Islet of Langerhans (tissue), 1 donor: ENCODE data around the gene RCAN2.
"Not testable (repeated sequence)": the region's sequence is repeated elsewhere in the genome, so short reads cannot be mapped to it uniquely, and the experiment has no call there.

Source experiments
- FAIRE-seq: peaks from one replicate; lab custom pipeline; 2011; peaks lifted over from hg19 to GRCh38; lab: Jason Lieb, UNC

RCAN2 gene

DNA sequence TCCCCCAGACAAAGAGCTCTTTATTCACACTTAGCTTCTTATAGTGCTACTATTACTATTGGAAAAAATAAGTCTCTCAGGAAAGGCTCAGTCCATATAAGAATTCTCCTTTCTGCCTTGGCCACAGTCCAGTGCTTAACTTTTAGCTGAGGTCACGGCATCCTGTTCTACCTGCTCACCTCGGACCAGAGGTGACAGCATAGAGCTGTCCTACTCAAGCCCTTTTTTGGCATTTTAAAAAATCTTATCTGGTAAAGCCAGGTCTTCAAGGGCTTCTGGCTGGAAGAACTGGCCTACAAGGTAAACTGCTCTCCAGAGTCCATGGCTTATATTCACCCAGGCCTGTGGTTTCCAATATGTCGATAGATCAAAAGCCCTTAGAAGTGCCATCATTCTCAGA, 109.7 kb downstream of the RCAN2 start:
- no peak for FAIRE-seq

DNA sequence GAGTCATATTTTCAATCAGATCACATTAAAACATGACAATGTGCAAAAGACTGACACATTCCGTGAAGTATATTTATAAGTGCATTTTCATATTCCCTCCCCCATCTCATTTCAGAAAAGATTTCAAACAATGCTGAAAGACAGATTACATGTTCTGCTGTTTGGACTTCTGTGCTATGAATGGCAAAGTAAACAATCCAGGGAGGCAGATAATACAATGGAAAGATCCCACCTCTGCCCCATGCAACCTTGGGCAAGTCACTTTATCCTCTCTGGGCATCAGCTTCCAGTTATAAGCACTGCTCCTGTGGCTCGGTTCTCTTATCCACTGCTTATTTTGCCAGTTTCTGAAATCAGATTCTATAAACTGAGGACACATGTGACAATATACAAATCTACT, 110.2 kb downstream of the RCAN2 start:
- FAIRE-seq, result peak; percentile 66

DNA sequence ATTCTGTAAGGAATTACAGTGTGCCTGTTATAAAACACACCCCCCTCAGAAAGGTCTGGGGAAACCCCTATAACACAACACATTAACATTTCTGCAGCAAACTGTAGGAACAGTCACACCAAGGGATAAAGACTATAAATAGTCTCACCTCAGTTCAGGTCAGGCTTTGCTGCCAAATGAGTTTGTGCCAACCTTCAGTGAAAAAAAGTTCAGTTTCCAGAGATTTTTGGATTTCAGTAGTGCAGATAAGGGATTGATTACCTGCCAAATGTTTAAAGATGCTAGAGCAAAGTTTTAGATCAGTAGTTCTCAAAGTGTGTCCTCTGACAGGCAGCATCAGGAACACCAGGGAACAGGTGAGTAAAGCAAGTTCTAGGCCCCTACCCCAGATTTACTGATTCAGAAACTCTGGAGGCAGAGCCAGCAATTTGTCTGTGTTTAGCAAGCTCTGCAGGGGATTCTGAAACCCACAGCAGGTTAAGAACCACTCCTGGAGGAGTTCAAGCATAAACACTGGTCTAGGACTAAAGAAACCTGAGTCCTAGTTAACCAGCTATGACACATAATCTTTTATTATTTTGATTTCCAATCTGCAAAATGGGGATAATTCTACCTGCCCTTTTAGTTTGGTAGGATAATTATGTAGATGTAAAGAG, 111.0 kb downstream of the RCAN2 start:
- FAIRE-seq, result peak; percentile 81

DNA sequence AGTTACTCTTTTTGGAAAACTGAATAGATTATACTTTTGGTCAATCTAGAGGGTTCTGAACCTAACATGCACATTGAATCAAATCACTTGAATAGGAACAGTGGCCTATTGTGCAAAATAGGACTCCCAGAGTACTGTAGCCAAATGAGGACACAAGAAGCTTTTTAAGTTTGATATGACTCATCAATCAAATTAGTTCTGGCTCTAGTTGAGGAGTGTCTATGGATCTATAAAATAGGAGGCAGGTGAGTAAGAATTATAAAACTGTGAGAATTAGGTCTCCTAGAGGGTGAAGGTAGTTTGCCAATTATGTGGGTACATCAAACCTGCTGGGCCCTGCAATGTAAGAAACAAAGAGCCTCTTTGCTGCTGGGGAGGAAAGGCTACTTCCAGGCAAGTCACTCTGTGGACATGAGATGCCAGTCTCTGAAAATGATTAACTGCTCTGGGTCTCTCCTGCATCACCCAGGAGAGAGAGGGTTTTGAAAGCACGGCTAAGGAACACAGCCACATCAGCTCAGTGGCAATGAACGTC, 112.3 kb downstream of the RCAN2 start:
- FAIRE-seq, result peak; percentile 89

DNA sequence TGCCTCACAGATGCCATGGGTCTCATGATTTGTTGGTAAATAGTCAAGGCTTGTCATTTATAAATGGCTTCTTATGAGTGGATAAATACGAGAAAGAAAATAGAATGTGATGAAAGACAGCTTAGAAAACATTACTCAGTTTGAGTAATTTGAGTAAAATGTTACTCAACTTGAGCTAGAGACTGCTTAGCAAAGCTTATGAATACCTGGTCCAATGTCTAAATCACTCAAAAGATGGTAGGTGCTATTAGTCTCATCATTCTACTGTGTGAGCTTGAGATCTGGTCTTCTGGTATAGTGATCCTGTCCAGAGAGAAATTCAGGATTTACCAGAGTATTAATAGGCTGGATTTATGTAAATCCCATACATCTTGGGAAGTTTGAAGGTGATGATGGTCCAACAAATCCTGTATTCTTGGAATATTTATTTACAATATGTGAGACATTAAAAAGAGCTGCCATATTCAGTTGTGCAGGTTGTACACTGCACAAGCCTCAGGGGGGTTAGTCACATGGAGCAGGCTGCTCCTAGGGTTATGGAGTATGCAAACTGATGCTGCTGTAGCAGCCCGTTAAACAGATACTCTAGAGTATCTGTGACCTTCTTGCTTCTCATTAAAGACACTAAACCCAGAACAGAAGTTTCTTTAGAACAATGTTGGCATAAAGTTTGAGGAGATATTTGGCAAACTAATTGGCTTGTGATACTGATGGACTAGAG, 112.9 kb downstream of the RCAN2 start:
- FAIRE-seq, result no peak

DNA sequence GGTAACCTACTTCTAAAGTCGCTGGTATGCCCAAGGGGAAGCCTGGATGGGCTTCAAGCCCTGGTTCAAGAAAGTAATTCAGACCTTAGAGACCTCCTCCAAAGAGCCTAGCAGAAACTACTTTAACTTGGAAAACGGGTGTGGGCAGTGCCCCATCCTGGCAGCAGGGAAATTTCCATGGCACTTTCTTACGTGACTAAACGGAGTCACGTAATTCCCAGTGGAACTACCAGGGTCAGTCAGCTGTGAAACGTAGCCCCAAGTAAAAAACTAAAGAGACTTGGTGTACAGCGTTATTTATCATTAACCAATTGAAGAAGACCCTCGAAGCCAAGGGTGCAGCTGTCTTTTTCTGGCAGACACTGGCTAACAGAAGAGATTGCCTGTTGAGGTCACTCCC, 114.0 kb downstream of the RCAN2 start:
- FAIRE-seq, result no peak

DNA sequence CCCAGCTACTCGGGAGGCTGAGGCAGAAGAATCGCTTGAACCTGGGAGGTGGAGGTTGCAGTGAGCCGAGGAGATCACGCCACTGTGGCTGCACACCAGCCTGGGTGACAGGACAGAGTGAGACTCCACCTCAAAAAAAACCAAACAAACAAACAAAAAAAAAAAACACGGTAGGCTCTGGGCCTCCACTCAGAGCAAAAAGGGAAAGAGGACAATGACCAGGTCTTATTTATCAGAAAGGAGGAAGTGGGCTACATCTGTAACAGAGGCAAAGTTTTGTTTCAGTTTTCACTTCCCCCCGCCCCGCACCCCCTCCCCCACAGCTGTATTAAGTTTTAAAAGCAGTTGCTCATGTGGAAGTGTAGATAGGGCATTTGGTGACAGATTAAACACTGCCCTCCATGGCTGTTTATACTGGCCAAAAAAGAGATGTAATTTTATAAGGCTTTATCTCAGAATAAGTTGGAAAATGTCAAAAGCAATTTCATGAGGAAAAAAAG, 114.6 kb downstream of the RCAN2 start:
- no peak for FAIRE-seq

DNA sequence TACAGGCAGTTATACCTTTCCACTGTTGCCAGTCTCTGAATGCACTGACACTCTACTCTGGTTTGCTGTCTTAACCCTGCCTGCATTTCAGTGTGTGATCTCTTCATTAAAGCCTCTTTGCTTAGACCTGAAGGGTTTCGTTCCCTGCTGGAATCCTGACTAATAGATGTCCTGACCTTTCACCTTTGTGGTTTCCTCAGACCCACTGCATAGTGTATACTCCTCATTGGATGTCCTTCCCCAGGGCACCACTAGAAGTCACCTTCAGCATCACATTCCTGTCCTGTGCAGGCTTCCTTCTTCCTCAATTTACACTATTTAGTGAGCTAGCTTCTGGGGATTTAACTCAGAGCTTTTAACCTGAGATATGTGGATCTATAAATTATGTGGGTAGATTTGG, 120.6 kb downstream of the RCAN2 start:
- no peak for FAIRE-seq

DNA sequence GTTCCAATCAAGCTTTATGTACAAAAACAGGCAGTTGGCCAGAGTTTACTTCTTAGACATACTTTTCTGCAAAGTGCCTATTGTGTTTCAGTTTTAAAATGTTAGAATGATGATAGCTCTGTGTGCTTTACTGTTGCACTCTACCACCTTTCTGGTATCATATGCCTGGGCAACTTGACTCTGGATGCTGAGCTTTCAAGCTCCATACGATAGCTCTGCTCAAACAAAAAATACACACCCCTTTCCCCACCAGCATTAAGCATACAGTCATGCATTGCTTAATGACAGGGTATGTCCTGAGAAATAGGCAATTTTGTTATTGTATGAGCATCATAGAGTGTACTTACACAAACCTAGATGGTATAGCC, 123.1 kb downstream of the RCAN2 start:
- FAIRE-seq, result no peak

DNA sequence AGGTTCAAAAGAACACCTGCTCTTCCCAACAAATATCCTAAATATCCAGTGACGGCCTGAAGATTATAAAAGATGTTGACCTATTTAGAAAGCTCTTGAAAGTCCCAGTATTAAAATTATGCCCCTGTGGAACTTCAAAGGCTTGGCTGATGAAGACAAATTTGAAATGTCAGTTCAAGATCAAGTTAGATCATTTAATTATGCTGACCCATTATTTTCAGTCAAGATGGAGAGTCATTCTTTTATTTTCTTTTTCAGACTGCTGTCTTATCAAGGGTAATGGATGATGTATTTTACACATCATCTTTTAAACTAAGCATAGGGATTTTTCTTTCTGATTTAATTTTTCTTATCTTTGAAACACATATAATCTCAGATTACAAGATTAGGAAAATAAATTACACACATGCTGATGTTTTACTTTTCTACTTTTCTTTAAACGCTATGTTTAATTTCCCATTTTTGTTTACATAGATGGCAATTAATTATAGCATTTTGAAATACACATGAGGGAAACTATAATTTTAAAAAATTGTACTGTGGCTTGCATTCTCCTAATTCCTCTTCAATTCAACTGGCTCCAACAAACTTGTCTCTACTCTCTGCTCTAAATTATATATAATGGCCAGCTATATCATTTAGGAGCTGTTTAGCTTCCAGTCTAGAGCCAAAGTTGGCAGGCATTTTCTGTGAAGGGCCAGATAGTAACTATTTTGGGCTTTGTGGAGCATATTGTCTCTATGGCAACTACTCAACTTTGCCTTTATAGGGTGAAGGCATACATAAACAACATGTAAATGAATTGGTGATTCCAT, 123.7 kb downstream of the RCAN2 start:
- peak; percentile 58 for FAIRE-seq

DNA sequence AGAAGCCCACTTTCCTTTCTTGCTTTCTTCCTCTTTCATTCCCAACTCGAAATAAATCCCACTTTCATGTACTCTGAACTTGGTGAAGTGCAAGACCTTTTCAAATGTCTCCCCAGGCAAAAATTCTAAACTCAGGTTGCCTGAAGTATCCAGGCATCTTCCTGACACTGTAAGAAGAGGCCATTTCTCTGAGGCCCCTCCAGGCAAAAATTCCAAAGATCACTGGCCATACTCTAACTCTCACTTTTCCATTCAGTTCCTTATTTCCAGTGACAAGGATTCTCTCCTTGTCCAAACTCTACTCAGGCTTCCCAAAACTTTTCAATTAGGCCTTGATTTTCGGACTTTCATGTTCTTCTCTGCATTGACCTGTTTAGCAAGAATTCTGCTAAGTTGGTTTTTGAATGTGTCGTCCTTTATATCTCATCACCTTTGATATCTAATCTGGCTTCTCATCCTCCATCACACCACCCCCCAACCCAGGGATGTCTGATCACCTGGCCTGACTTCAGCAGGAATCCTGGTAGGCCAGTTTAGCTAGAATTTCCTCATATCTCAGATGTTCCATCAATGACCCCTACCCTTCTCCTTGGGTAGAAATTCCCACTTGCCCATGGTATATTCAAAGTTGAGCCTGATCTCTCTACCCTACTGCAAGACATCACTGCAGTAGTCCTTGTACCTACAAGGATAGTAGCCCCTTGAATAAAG, 124.9 kb downstream of the RCAN2 start:
- no peak for FAIRE-seq

DNA sequence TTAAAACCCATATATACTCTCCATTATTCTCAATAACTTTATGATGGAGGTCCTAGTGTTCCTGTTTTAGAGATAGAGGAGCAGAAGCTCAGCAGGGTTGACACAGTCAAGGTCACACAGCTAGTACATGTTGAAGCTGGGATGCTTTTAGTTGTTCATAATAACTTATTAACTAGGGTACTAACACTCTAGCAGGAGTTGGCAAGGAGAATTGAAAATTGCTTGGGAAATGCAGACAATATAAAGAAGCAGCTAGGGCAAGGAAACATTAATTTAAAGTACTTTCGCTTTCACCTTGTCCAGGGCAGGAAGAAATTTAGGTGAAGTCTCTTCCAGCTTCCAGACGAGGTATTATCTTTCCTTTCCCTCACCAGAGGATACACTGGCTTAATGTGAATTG, 133.7 kb downstream of the RCAN2 start:
- peak; percentile 88 for FAIRE-seq

DNA sequence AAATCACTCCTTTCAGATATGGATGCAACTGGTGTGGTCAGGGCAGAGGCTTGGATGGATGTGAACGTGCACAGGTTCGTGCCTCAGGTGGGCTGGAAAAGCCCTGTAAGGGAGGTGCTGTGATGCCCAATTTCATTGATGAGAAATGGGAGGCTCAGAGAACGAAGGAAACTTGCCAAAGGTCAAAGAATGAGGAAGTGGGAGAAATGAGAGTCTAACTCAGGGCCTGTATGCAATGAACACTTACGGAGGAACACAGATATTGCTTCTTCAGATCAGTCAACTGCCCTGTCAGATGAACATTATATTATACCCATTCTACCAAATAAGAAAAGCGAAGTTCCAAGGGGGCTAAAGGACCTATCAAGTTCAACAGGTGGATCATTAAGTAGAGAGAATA, 134.7 kb downstream of the RCAN2 start:
- no peak for FAIRE-seq

DNA sequence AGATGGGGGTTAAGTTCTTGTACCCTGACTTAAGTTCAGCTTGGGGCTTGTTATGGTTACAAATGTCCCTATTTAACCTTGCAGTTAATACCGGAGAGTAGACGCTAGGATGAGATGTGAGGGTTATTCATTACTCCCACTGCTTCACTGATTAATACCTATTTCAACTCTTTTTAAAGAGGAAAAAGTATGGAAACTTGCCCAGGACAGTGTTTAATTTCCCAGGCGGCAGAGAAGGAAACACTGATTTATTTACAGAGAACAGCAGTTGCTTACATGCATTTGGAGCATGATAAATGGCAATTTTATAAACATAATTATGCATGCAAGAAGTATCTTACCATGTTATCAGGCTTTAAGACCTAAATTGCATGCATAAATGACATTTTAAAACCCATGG, 137.7 kb downstream of the RCAN2 start:
- FAIRE-seq, result no peak

DNA sequence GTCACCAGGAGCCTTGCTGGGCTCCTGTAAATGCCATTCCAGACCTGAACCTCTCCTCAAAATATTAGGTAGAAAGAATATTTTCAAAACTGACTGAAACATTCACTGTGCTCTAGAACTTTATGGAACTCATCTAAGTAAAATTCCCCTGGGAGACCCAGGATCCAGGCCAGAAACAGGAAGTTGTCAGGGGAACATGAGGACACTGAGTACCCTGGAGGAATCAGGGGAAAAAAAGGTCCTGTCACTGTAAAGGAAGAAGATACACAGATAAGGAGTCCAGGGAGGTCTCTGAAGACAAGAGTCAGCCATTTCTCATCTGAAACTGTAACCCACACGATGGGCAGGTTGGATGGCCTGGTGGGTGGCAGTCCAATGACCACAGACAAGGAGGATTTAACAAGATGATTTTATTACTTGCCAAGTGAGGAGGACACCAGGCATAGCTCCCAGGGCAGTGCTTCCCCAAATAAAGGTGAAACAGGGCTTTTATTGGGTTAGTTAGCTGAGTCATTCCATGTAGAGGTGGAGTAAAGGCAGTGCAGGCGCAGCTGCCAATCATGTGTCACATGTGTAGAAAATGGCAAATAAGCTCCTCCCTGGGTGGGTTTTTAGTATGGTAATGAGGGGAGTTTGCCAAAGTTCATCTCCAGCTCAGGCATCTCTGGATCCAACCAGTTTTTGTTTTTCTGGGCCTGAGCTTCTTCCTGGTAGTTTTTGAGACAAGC, 138.5 kb downstream of the RCAN2 start:
- no peak for FAIRE-seq

DNA sequence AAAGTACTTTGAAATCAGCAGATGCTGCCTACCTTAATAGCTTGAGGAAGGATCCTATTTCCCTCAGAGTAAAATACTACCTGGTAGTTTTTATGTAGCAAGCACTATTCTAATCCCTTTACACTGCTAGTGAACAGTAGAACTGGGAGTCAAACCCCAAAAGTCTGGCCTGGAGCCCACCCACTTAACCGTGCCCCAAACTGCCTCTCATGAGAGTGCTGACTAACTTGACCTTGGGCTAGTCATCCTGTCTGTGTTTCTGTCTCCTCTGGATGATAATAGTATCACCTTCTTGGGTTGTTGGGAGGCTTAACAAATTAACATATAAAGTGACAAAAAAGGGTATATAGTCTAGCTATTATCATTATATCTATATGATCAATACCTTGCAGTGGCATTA, 140.5 kb downstream of the RCAN2 start:
- FAIRE-seq, result no peak

DNA sequence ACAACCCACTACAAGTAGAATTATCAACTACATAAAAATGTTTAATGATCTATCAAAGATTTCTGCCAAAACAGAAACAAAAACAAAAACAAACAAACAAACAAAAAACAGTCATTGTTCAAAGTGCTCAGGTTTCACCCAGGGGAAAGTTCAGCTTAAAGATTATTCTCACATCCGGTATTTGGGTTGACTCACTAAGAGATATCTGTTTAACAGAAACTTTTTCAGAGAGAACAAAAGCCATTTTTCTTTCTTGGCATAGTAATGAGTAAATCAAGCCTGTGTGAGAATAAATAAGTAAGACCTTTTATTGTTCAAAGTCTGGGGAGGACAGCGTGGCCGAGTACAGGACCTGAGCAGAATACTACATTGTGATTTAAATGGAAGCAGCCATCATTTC, 143.6 kb downstream of the RCAN2 start:
- FAIRE-seq, result peak; percentile 77

DNA sequence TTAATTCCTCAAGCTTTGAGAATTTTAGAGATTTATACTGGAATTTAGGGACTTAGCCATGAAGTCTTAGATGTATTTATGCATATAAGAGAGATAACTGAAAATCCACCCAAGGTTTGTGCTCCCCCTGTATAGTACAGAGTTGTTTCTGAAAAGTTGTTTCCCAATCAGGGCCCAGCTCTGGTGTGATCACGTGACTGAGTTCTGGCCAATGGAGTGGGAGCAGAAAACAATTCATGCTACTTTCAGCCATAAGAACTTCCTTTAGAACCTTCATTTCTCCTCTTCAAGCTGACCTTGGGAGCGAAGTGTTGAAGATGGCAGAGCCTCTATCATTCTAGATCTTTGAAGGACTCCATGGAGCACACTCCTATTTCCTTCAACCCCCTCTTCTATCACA, 151.0 kb downstream of the RCAN2 start:
- no peak for FAIRE-seq

DNA sequence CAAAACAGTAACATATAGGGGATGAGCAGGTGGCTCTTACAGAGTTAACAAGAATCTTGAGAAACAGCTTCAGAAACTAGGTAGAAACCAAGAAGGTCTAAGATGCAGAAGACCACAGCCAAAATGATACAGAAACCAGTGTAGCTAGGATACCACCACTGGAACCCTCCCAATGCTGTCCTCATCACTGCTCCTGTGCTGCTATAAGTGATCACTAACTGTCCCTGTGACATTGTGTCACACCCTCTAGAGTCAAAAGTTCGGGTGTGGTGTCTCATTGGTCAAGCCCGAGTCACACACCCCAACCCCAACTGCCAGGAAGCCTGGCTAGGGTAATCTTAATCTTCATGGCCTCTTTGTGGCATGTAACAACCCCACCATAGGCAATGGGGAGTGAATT, 153.1 kb downstream of the RCAN2 start:
- no peak for FAIRE-seq

DNA sequence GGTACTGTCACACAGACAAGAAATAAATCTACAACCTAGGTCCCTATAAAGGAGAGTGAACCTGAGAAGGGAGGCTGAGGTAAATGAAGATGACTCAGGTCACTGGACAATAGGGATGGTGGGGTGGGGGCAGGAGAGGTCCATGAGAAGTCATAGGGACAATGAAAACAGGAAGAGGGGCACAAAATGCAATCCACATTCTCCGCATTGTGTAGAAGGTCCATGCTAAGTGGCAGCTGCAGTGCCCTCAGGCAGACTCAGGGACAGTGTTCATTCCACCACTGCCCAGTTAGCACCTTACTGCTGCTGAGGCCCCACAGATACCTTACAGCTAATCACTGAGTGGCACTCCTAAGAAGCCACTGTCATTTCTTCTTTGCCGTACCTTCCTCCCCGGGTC, 156.8 kb downstream of the RCAN2 start:
- no peak for FAIRE-seq

DNA sequence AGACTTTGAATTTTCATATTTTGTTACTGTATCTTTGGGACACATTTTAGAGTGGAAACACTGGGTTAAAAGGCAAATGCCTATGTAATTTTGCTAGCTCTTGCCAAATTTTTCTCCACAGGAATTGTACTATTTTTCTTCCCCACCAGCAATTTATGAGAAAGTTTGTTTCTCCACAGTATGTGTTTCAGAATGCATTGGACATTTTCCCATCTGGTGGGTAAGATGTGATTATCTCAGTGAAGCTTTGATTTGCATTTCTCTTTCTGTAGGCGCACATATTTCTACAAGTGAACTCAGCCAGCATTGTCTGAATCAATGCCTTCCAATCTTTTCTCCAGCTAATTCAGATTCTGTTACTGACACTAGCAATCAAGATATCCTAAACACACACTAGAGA, 157.8 kb downstream of the RCAN2 start:
- no peak for FAIRE-seq

DNA sequence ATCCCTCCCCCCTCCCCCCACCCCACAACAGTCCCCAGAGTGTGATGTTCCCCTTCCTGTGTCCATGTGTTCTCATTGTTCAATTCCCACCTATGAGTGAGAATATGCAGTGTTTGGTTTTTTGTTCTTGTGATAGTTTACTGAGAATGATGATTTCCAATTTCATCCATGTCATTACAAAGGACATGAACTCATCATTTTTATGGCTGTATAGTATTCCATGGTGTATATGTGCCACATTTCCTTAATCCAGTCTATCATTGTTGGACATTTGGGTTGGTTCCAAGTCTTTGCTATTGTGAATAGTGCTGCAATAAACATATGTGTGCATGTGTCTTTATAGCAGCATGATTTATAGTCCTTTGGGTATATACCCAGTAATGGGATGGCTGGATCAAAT, 158.8 kb downstream of the RCAN2 start:
- FAIRE-seq, result not testable (repeated sequence)
